H1 (cell line): ENCODE data around the gene THYN1. TPM values are rescaled to one million over a fixed set of nuclear protein-coding genes. Genes with fewer than 3 reads are reported as not detected.

ENCODE experiments used
- ATF2 ChIP-seq: IDR thresholded peaks from 2 replicates; pipeline ENCODE4 v1.6.1; 2012; ENCODE audit warnings: low read length, inconsistent platforms
- CBX8 ChIP-seq: fragments of 300-800, 300-1000 bp; sonication (generic); IDR thresholded peaks from 2 replicates; pipeline ENCODE4 v1.7.1; 2016; ENCODE audit warnings: low read depth, low read length, borderline replicate concordance
- CHD7 ChIP-seq: fragments of 300-600 bp; sonication (generic); IDR thresholded peaks from 2 replicates; pipeline ENCODE4 v1.7.1; 2012; ENCODE audit warnings: low read length, moderate library complexity, mild to moderate bottlenecking, inconsistent platforms; ENCODE audit not compliant: insufficient replicate concordance
- NRF1 ChIP-seq: IDR thresholded peaks from 2 replicates; pipeline ENCODE4 v1.6.1; 2011; ENCODE audit warnings: mild to moderate bottlenecking, low read depth, low read length, improper control_type of control experiment
- RXRA ChIP-seq: IDR thresholded peaks from 2 replicates; pipeline ENCODE4 v1.6.1; 2011; ENCODE audit warnings: low read depth, mild to moderate bottlenecking, low read length, moderate library complexity; ENCODE audit not compliant: insufficient read depth
- polyA plus RNA-seq, 7 experiments: library from polyadenylated mRNA; depleted of rRNA in 3 of 7; stranded (reverse) in 5 of 7; unstranded in 2 of 7; fragments of >200 nt in 5 of 7; fragments of 200-250 nt in 2 of 7; gene quantifications; 1 replicate in 5 of 7; 2 replicates in 1 of 7; 4 replicates in 1 of 7; pipeline versions ENCODE4 v1.2.1 to v1.2.3, GENCODE V29; 2011 to 2013; ENCODE audit warnings: missing spikeins in 2 of 7, mixed read lengths in 2 of 7
- total RNA-seq: library from RNA; stranded (reverse); fragmentation: NEBNext Ultra II Directional; extraction: Animal tissue kit (Norgen Biotek cat#: 25700); gene quantifications from 2 replicates; pipeline ENCODE4 v1.2.1, GENCODE V29; 2021

THYN1 gene
- total and polyA plus RNA-seq, 2 of the 8 experiments (the other 6 are each of a cell fraction or from before 2014, with no cell fraction given), result 77.3 to 95.1 TPM

- TF ChIP-seq CHD7 (no peak), ATF2 (no peak), RXRA (no peak), CBX8 (no peak), NRF1 (no peak)
Measured at GRCh38 chr11:134292661-134293060, 39.5 kb upstream of the THYN1 start (continued).
